HepG2 (cell line): ENCODE measurements around the gene HAUS1. TPM values are rescaled to one million over a fixed set of nuclear protein-coding genes. Genes with fewer than 3 reads are reported as not detected.

Experiments used
- HOXA9 ChIP-seq: sonication (generic); formaldehyde crosslinking; IDR thresholded peaks from 2 replicates; pipeline ENCODE4 v1.8.1; 2022; ENCODE audit warnings: missing genetic modification reagents, mild to moderate bottlenecking, moderate library complexity, borderline replicate concordance
- LBX2 ChIP-seq: sonication (generic); formaldehyde crosslinking; IDR thresholded peaks from 2 replicates; pipeline ENCODE4 v1.5.0; 2020; ENCODE audit warnings: missing genetic modification reagents, mild to moderate bottlenecking, borderline replicate concordance
- RFXANK ChIP-seq: IDR thresholded peaks from 2 replicates; pipeline ENCODE4 v1.6.1; 2016
- SNAI1 ChIP-seq: sonication (generic); formaldehyde crosslinking; IDR thresholded peaks from 2 replicates; pipeline ENCODE4 v1.5.0; 2020; ENCODE audit warnings: mild to moderate bottlenecking, missing genetic modification reagents, borderline replicate concordance
- ZBED4 ChIP-seq: sonication (generic); formaldehyde crosslinking; IDR thresholded peaks from 2 replicates; pipeline ENCODE4 v1.4.0; 2020; ENCODE audit warnings: missing genetic modification reagents, borderline replicate concordance
- ZBTB20 ChIP-seq: sonication (generic); formaldehyde crosslinking; IDR thresholded peaks from 2 replicates; pipeline ENCODE4 v1.8.1; 2023; ENCODE audit warnings: missing genetic modification reagents, low read depth, mild to moderate bottlenecking, borderline replicate concordance
- ZNF18 ChIP-seq: sonication (generic); formaldehyde crosslinking; IDR thresholded peaks from 2 replicates; pipeline ENCODE4 v1.8.0; 2022; ENCODE audit warnings: mild to moderate bottlenecking, missing genetic modification reagents; ENCODE audit not compliant: insufficient replicate concordance
- ZNF318 ChIP-seq: sonication (generic); formaldehyde crosslinking; IDR thresholded peaks from 2 replicates; pipeline ENCODE4 v1.4.0; 2020; ENCODE audit warnings: mild to moderate bottlenecking, missing genetic modification reagents
- ZNF446 ChIP-seq: sonication (generic); formaldehyde crosslinking; IDR thresholded peaks from 2 replicates; pipeline ENCODE4 v1.5.0; 2020; ENCODE audit warnings: mild to moderate bottlenecking, missing genetic modification reagents
- polyA plus RNA-seq, 8 experiments: library from polyadenylated mRNA; depleted of rRNA in 3 of 8; stranded (reverse) in 7 of 8; unstranded in 1 of 8; fragments of >200 nt; fragmentation: Illumina TruSeq in 4 of 8; extraction: Trizol in 4 of 8; gene quantifications; 2 replicates each; pipeline versions ENCODE4 v1.2.1 to v1.2.3, GENCODE V29; 2011 to 2016; ENCODE audit warnings: low read depth in 4 of 8, missing spikeins in 1 of 8, mixed read lengths in 1 of 8; ENCODE audit not compliant: insufficient read depth in 1 of 8
- total RNA-seq, 5 experiments: library from RNA; depleted of rRNA; stranded (reverse); fragments of >200 nt; fragmentation: Illumina TruSeq; extraction: Trizol; gene quantifications; 2 replicates each; pipeline ENCODE4 v1.2.3, GENCODE V29; 2016; ENCODE audit warnings: low read depth in 1 of 5

HAUS1 gene
- total and polyA plus RNA-seq, 2 of the 13 experiments (the other 11 are each of a cell fraction or from before 2014, with no cell fraction given), result 20.6 to 59.2 TPM

GRCh38 chr18:46173393-46174341 is 69.5 kb downstream of the HAUS1 start (continued):
- TF ChIP-seq ZBED4 (CRISPR knock-in tag), result no peak
- no peak for TF ChIP-seq SNAI1 (CRISPR knock-in tag)
- no peak; the same call in 1 of the 2 replicates for TF ChIP-seq ZNF446 (CRISPR knock-in tag)
- TF ChIP-seq ZNF18 (CRISPR knock-in tag), result no peak
- TF ChIP-seq RFXANK, result no peak
- 0 out of 2 replicates have a peak, but pooled peaks have one; percentile 63 for TF ChIP-seq HOXA9 (CRISPR knock-in tag)
- no peak for TF ChIP-seq ZBTB20 (CRISPR knock-in tag)
- peak; percentile 75; the same call in 1 of the 2 replicates for TF ChIP-seq LBX2 (CRISPR knock-in tag)
- no peak for TF ChIP-seq ZNF318 (CRISPR knock-in tag)
